ENCODE measurements around the gene HIF3A.

DNA sequence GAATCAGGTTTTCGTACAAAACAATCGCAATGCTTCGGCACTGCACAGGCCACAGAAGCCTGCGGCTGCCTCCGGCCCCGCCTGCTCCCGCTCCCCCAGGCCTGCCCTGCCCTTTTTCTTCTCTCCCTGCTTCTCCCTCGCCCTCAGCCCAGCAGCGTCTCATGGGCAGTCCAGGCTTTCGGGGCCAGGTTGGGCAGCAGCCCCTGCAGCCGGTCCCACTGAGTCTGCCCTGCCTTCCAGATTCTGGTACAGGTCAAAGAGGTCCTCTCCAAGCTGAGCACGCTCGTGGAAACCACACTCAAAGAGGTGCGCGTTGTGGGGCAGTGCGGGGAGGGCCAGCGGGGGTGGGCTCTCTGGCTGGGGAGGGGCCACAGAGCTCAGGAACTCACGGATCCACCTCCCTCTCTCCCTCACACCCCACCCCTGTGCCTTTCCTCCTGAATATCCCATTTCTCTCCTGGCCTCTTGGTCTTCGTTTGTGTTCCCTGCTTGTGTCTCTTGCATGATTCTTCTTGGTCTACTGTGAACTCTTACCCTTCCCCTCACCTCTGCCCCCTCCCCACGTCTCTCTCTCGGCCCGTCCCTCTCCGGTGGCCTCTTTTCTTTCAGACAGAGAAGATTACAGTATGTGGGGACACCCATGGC, 86.5 kb downstream of the HIF3A start:
- TF ChIP-seq, protein P1, sequence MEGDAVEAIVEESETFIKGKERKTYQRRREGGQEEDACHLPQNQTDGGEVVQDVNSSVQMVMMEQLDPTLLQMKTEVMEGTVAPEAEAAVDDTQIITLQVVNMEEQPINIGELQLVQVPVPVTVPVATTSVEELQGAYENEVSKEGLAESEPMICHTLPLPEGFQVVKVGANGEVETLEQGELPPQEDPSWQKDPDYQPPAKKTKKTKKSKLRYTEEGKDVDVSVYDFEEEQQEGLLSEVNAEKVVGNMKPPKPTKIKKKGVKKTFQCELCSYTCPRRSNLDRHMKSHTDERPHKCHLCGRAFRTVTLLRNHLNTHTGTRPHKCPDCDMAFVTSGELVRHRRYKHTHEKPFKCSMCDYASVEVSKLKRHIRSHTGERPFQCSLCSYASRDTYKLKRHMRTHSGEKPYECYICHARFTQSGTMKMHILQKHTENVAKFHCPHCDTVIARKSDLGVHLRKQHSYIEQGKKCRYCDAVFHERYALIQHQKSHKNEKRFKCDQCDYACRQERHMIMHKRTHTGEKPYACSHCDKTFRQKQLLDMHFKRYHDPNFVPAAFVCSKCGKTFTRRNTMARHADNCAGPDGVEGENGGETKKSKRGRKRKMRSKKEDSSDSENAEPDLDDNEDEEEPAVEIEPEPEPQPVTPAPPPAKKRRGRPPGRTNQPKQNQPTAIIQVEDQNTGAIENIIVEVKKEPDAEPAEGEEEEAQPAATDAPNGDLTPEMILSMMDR (IDR thresholded peaks at IDR 0.05), result no peak
- no peak for TF ChIP-seq TCF7L2 (IDR thresholded peaks at IDR 0.05; ENCODE audit: low read depth, low read length)
- TF ChIP-seq POLR2AphosphoS5 (IDR thresholded peaks at IDR 0.05; ENCODE audit: low read depth, low read length), result no peak
- no peak for TF ChIP-seq SIN3A (IDR thresholded peaks at IDR 0.05; ENCODE audit: borderline replicate concordance, insufficient read depth, low read depth, low read length)
